SK-N-SH (cell line): ENCODE measurements around the gene FCMR. TPM values are rescaled to one million over a fixed set of nuclear protein-coding genes. Genes with fewer than 3 reads are reported as not detected.

Experiments used
- CTCF ChIA-PET: fragments of 300-600, 350-600 bp; formaldehyde crosslinking; extraction: SDS; loops from one replicate; lab custom pipeline; 2021; lab: Yijun Ruan, JAX
- POLR2A ChIA-PET: fragments of 350-600 bp; sonication (Branson Sonifier 250); formaldehyde crosslinking; extraction: SDS; loops from one replicate; lab custom pipeline; 2020; ENCODE audit warnings: antibody characterized with exemption, inconsistent platforms; lab: Yijun Ruan, JAX
- DNase-seq: peaks from one replicate; pipeline ENCODE4 v3.0.0; 2012
- H2AFZ ChIP-seq: fragments of 200-600 bp; sonication (generic); 2 replicates; pipeline ENCODE4 v1.8.1; 2016; ENCODE audit warnings: antibody characterized with exemption, mild to moderate bottlenecking, low read depth
- H3F3A ChIP-seq: fragments of 200-600 bp; sonication (generic); replicated peaks from 2 replicates; pipeline ENCODE3; 2016; ENCODE audit warnings: antibody characterized with exemption, mild to moderate bottlenecking; ENCODE audit not compliant: insufficient read depth
- H3K27ac ChIP-seq, 2 experiments: fragments of 200-500 bp in 1 of 2; fragments of 200-600 bp in 1 of 2; sonication (Bioruptor generic) in 1 of 2; sonication (generic), shearing (Covaris generic) in 1 of 2; 2 replicates each; pipeline versions ENCODE4 v1.5.1 to v1.6.1; 2014 to 2016; ENCODE audit warnings: low read depth in 2 of 2, inconsistent platforms in 1 of 2, low read length in 1 of 2, mild to moderate bottlenecking in 1 of 2, mixed read lengths in 1 of 2
- H3K27me3 ChIP-seq: fragments of 200-600 bp; sonication (generic), shearing (Covaris generic); 2 replicates; pipeline ENCODE4 v1.6.1; 2016; ENCODE audit warnings: mixed run types; ENCODE audit not compliant: insufficient read depth
- H3K36me3 ChIP-seq, 2 experiments: fragments of 200-500 bp in 1 of 2; fragments of 200-600 bp in 1 of 2; sonication (Bioruptor generic) in 1 of 2; sonication (generic) in 1 of 2; replicated peaks in 1 of 2; 2 replicates each; pipeline versions ENCODE3 to v1.5.1; 2014 to 2016; ENCODE audit warnings: low read length in 1 of 2, mild to moderate bottlenecking in 1 of 2; ENCODE audit not compliant: insufficient read depth in 2 of 2, control insufficient read depth in 1 of 2
- H3K4me1 ChIP-seq, 2 experiments: fragments of 200-500 bp in 1 of 2; fragments of 200-600 bp in 1 of 2; sonication (Bioruptor generic) in 1 of 2; sonication (generic), shearing (Covaris generic) in 1 of 2; 2 replicates each; pipeline versions ENCODE4 v1.5.1 to v1.6.1; 2014 to 2016; ENCODE audit warnings: low read depth in 1 of 2, low read length in 1 of 2, mixed run types in 1 of 2; ENCODE audit not compliant: insufficient read depth in 2 of 2, control insufficient read depth in 1 of 2
- H3K4me2 ChIP-seq: fragments of 200-600 bp; sonication (generic), shearing (Covaris generic); 2 replicates; pipeline ENCODE4 v1.6.1; 2017; ENCODE audit warnings: mixed run types
- H3K4me3 ChIP-seq, 2 experiments: fragments of 200-500 bp in 1 of 2; fragments of 200-600 bp in 1 of 2; sonication (Bioruptor generic) in 1 of 2; sonication (generic), shearing (Covaris generic) in 1 of 2; 2 replicates each; pipeline versions ENCODE4 v1.5.1 to v1.8.1; 2014 to 2016; ENCODE audit warnings: low read depth in 2 of 2, inconsistent platforms in 1 of 2, low read length in 1 of 2, mild to moderate bottlenecking in 1 of 2, mixed read lengths in 1 of 2, moderate library complexity in 1 of 2
- H3K79me2 ChIP-seq: fragments of 200-600 bp; sonication (generic); 2 replicates; pipeline ENCODE4 v1.8.1; 2017; ENCODE audit warnings: mild to moderate bottlenecking; ENCODE audit not compliant: insufficient read depth
- H3K9ac ChIP-seq: fragments of 200-600 bp; sonication (generic); 2 replicates; pipeline ENCODE4 v1.6.1; 2017; ENCODE audit warnings: mixed run types
- H3K9me2 ChIP-seq: fragments of 200-600 bp; sonication (generic); 2 replicates; pipeline ENCODE4 v1.6.1; 2017; ENCODE audit warnings: mixed run types
- H3K9me3 ChIP-seq: fragments of 200-600 bp; sonication (generic); 2 replicates; pipeline ENCODE4 v1.6.1; 2017; ENCODE audit warnings: mixed run types, mild to moderate bottlenecking, moderate library complexity
- H4K20me1 ChIP-seq: fragments of 200-600 bp; sonication (generic); 2 replicates; pipeline ENCODE4 v1.6.1; 2017; ENCODE audit warnings: mild to moderate bottlenecking, mixed run types; ENCODE audit not compliant: insufficient read depth
- CHD2 ChIP-seq: fragments of 150-350 bp; IDR thresholded peaks from 2 replicates; pipeline ENCODE4 v1.6.1; 2018; ENCODE audit warnings: low read length; ENCODE audit not compliant: partially characterized antibody
- ELF1 ChIP-seq: IDR thresholded peaks from 2 replicates; pipeline ENCODE4 v1.4.0; 2012
- EZH2phosphoT487 ChIP-seq: fragments of 200-600 bp; sonication (generic); IDR thresholded peaks from 2 replicates; pipeline ENCODE4 v1.6.1; 2017; ENCODE audit warnings: low read depth, mixed run types, mild to moderate bottlenecking, antibody characterized with exemption, moderate library complexity, borderline replicate concordance
- FOXJ3 ChIP-seq: sonication (generic); formaldehyde crosslinking; IDR thresholded peaks from 2 replicates; pipeline ENCODE4 v1.5.1; 2020; ENCODE audit warnings: mild to moderate bottlenecking, missing genetic modification reagents
- FOXM1 ChIP-seq: IDR thresholded peaks from 2 replicates; pipeline ENCODE4 v1.4.0; 2012; ENCODE audit warnings: low read depth, mild to moderate bottlenecking
- GABPA ChIP-seq: IDR thresholded peaks from 2 replicates; pipeline ENCODE4 v1.4.0; 2012; ENCODE audit warnings: low read depth, mild to moderate bottlenecking
- GATA2 ChIP-seq: sonication (generic); formaldehyde crosslinking; IDR thresholded peaks from 2 replicates; pipeline ENCODE4 v1.5.0; 2020; ENCODE audit warnings: mild to moderate bottlenecking, missing genetic modification reagents
- MEF2A ChIP-seq: IDR thresholded peaks from 2 replicates; pipeline ENCODE4 v1.4.0; 2012; ENCODE audit warnings: low read depth, borderline replicate concordance
- NRF1 ChIP-seq: IDR thresholded peaks from 2 replicates; pipeline ENCODE4 v1.6.1; 2012; ENCODE audit warnings: low read depth, mild to moderate bottlenecking, low read length
- POLR2AphosphoS5 ChIP-seq: IDR thresholded peaks from 2 replicates; pipeline ENCODE4 v1.6.1; 2012; ENCODE audit warnings: low read depth, low read length
- RAD21 ChIP-seq: IDR thresholded peaks from 2 replicates; pipeline ENCODE4 v1.6.1; 2012; ENCODE audit warnings: mild to moderate bottlenecking, low read length
- RCOR1 ChIP-seq: fragments of 150-350 bp; IDR thresholded peaks from 2 replicates; pipeline ENCODE4 v1.6.1; 2017; ENCODE audit warnings: antibody characterized with exemption, low read length
- RFX5 ChIP-seq: IDR thresholded peaks from 2 replicates; pipeline ENCODE4 v1.6.1; 2012; ENCODE audit warnings: mild to moderate bottlenecking, improper control_type of control experiment, low read length
- SIN3A ChIP-seq: IDR thresholded peaks from 2 replicates; pipeline ENCODE4 v1.6.1; 2012; ENCODE audit warnings: low read depth, mild to moderate bottlenecking, low read length, moderate library complexity, borderline replicate concordance
- TCF12 ChIP-seq: IDR thresholded peaks from 2 replicates; pipeline ENCODE4 v1.4.0; 2012
- TEAD4 ChIP-seq: IDR thresholded peaks from 2 replicates; pipeline ENCODE4 v1.4.0; 2012; ENCODE audit warnings: mild to moderate bottlenecking, borderline replicate concordance; ENCODE audit not compliant: insufficient read depth
- WGBS: methylation state at CpG from one replicate; pipeline ENCODE4 v1.1.6; 2017; ENCODE audit warnings: low lambda C conversion rate; 5-methylcytosine and 5-hydroxymethylcytosine counted together
- polyA plus RNA-seq, 3 experiments: library from polyadenylated mRNA; depleted of rRNA; stranded (reverse); fragments of >200 nt; gene quantifications; 2 replicates each; pipeline ENCODE4 v1.2.3, GENCODE V29; 2012
- TF ChIP-seq, protein P1 (sequence below): IDR thresholded peaks from 2 replicates; pipeline ENCODE4 v1.6.1; 2012; ENCODE audit warnings: mild to moderate bottlenecking, low read depth, low read length, moderate library complexity
- TF ChIP-seq, protein P2 (sequence below): IDR thresholded peaks from 2 replicates; pipeline ENCODE4; 2012
- TF ChIP-seq, protein P3 (sequence below): fragments of 150-350 bp; IDR thresholded peaks from 2 replicates; pipeline ENCODE4 v1.6.1; 2016; ENCODE audit warnings: mild to moderate bottlenecking, low read depth, low read length
- TF ChIP-seq, protein P4 (sequence below): IDR thresholded peaks from 2 replicates; pipeline ENCODE4 v1.4.0; 2012; ENCODE audit warnings: low read depth
- TF ChIP-seq, protein P5 (sequence below): fragments of 150-350 bp; IDR thresholded peaks from 2 replicates; pipeline ENCODE4 v1.6.1; 2017; ENCODE audit warnings: antibody characterized with exemption, low read length, low read depth, borderline replicate concordance
- TF ChIP-seq, protein P6 (sequence below): IDR thresholded peaks from 2 replicates; pipeline ENCODE4 v1.4.0; 2012; ENCODE audit warnings: low read depth, borderline replicate concordance
- TF ChIP-seq, protein P7 (sequence below): fragments of 200-600 bp; sonication (generic); IDR thresholded peaks from 2 replicates; pipeline ENCODE4 v1.6.1; 2017; ENCODE audit warnings: antibody characterized with exemption, mild to moderate bottlenecking, moderate library complexity

Gene FCMR
- polyA plus RNA-seq, 1 of the 3 experiments (the other 2 are of a cell fraction) = 0.15 TPM

DNA sequence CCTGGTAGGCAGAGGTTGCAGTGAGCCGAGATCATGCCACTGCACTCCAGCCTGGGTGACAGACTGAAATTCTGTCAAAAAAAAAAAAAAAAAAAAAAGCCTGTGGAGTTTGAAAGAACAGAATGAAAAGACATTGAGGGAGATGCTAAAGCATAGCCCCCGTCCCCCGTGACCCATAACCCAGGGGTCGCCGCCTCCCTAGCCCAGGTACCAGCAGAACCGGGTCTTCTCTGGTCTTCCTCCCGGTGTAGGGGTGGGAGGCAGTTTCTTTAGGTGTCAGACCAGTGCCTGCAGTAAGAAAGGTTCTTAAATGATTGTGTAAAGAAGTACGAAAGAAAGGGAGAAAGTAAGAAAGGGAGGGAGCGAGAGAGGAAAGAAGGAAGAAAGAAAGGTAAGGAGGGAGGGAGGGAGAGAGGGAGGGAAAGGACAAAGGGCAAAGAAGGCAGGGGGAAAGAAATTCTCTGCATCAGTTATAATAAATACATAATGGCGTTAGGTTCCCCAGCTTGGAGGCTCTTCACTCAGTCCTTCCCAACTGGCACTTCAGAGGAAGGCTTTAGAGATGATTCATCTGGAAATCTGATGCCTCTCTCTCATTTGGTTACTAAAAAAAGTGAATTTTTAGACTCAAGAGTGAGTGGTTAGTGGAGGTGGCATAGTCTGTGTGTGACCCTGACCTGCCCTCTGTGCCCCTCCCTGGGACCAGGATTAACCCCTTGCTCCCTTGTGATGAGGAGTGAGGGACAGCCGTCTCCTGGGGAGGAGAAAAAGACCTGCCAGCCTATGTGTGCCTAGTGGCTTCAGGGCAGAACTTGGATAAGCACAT lies 23.4 kb downstream of the FCMR start:
- ChIA-PET CTCF (interaction anchor here (1.6 to 5.9 kb wide), 3 partner anchors 10 to 164 kb away, joined by 6 to 32 read pairs (median 10); no protein-coding TSS in a partner anchor), POLR2A (no interaction called here)
- no peaks in the 10 kb centered on the region for H3K27me3 ChIP-seq
- H3K79me2 ChIP-seq = no peaks in the 10 kb centered on the region
- H3K36me3 ChIP-seq = no peaks in the 10 kb centered on the region
- H3K27ac ChIP-seq = 0 out of 4 replicates have a peak overlapping the region, but pooled peaks of 1 of the 2 experiments have one; percentile 28
- no peak overlapping the region for H3K9ac ChIP-seq
- H3K9me3 ChIP-seq = no peaks in the 10 kb centered on the region
- H3F3A ChIP-seq = no peaks in the 10 kb centered on the region
- H3K4me2 ChIP-seq = peak overlapping the region; percentile 32; the same call in 1 of the 2 replicates
- H3K4me3 ChIP-seq = no peak overlapping the region
- no peaks in the 10 kb centered on the region for H4K20me1 ChIP-seq
- WGBS = 67% methylated on average over 11 of the region's 11 CpGs
- no peaks in the 10 kb centered on the region for H3K4me1 ChIP-seq
- peak overlapping the region; percentile 89; the same call in 1 of the 2 replicates for H2AFZ ChIP-seq
- no peaks in the 10 kb centered on the region for H3K9me2 ChIP-seq
- no peak for DNase-seq
- TF ChIP-seq POLR2AphosphoS5 (no peak; the same call in 1 of the 2 replicates), MEF2A (peak; percentile 70; the same call in 1 of the 2 replicates), EZH2phosphoT487 (no peak), FOXJ3 (CRISPR knock-in tag) (no peak), NRF1 (no peak), ELF1 (no peak), GATA2 (CRISPR knock-in tag) (no peak), TEAD4 (no peak), RAD21 (no peak), RCOR1 (no peak), RFX5 (no peak), CHD2 (no peak), GABPA (no peak), TCF12 (peak; percentile 37; the same call in 1 of the 2 replicates), SIN3A (no peak), FOXM1 (no peak)
- TF ChIP-seq, protein P1, sequence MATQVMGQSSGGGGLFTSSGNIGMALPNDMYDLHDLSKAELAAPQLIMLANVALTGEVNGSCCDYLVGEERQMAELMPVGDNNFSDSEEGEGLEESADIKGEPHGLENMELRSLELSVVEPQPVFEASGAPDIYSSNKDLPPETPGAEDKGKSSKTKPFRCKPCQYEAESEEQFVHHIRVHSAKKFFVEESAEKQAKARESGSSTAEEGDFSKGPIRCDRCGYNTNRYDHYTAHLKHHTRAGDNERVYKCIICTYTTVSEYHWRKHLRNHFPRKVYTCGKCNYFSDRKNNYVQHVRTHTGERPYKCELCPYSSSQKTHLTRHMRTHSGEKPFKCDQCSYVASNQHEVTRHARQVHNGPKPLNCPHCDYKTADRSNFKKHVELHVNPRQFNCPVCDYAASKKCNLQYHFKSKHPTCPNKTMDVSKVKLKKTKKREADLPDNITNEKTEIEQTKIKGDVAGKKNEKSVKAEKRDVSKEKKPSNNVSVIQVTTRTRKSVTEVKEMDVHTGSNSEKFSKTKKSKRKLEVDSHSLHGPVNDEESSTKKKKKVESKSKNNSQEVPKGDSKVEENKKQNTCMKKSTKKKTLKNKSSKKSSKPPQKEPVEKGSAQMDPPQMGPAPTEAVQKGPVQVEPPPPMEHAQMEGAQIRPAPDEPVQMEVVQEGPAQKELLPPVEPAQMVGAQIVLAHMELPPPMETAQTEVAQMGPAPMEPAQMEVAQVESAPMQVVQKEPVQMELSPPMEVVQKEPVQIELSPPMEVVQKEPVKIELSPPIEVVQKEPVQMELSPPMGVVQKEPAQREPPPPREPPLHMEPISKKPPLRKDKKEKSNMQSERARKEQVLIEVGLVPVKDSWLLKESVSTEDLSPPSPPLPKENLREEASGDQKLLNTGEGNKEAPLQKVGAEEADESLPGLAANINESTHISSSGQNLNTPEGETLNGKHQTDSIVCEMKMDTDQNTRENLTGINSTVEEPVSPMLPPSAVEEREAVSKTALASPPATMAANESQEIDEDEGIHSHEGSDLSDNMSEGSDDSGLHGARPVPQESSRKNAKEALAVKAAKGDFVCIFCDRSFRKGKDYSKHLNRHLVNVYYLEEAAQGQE = no peak
- TF ChIP-seq, protein P2, sequence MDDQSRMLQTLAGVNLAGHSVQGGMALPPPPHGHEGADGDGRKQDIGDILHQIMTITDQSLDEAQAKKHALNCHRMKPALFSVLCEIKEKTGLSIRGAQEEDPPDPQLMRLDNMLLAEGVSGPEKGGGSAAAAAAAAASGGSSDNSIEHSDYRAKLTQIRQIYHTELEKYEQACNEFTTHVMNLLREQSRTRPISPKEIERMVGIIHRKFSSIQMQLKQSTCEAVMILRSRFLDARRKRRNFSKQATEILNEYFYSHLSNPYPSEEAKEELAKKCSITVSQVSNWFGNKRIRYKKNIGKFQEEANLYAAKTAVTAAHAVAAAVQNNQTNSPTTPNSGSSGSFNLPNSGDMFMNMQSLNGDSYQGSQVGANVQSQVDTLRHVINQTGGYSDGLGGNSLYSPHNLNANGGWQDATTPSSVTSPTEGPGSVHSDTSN = peak; percentile 48
- TF ChIP-seq, protein P3, sequence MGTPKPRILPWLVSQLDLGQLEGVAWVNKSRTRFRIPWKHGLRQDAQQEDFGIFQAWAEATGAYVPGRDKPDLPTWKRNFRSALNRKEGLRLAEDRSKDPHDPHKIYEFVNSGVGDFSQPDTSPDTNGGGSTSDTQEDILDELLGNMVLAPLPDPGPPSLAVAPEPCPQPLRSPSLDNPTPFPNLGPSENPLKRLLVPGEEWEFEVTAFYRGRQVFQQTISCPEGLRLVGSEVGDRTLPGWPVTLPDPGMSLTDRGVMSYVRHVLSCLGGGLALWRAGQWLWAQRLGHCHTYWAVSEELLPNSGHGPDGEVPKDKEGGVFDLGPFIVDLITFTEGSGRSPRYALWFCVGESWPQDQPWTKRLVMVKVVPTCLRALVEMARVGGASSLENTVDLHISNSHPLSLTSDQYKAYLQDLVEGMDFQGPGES = no peak
- TF ChIP-seq, protein P4, sequence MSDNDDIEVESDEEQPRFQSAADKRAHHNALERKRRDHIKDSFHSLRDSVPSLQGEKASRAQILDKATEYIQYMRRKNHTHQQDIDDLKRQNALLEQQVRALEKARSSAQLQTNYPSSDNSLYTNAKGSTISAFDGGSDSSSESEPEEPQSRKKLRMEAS = no peak
- TF ChIP-seq, protein P5, sequence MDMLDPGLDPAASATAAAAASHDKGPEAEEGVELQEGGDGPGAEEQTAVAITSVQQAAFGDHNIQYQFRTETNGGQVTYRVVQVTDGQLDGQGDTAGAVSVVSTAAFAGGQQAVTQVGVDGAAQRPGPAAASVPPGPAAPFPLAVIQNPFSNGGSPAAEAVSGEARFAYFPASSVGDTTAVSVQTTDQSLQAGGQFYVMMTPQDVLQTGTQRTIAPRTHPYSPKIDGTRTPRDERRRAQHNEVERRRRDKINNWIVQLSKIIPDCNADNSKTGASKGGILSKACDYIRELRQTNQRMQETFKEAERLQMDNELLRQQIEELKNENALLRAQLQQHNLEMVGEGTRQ = no peak
- TF ChIP-seq, protein P6, sequence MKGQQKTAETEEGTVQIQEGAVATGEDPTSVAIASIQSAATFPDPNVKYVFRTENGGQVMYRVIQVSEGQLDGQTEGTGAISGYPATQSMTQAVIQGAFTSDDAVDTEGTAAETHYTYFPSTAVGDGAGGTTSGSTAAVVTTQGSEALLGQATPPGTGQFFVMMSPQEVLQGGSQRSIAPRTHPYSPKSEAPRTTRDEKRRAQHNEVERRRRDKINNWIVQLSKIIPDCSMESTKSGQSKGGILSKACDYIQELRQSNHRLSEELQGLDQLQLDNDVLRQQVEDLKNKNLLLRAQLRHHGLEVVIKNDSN = no peak
- TF ChIP-seq, protein P7, sequence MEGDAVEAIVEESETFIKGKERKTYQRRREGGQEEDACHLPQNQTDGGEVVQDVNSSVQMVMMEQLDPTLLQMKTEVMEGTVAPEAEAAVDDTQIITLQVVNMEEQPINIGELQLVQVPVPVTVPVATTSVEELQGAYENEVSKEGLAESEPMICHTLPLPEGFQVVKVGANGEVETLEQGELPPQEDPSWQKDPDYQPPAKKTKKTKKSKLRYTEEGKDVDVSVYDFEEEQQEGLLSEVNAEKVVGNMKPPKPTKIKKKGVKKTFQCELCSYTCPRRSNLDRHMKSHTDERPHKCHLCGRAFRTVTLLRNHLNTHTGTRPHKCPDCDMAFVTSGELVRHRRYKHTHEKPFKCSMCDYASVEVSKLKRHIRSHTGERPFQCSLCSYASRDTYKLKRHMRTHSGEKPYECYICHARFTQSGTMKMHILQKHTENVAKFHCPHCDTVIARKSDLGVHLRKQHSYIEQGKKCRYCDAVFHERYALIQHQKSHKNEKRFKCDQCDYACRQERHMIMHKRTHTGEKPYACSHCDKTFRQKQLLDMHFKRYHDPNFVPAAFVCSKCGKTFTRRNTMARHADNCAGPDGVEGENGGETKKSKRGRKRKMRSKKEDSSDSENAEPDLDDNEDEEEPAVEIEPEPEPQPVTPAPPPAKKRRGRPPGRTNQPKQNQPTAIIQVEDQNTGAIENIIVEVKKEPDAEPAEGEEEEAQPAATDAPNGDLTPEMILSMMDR = no peak
